HCT116 (cell line): ENCODE results near the gene SALL3. TPM values are rescaled to one million over a fixed set of nuclear protein-coding genes. Genes with fewer than 3 reads are reported as not detected.

ENCODE experiments used
- CBX3 ChIP-seq: IDR thresholded peaks from 2 replicates; pipeline ENCODE4 v1.6.1; 2012; ENCODE audit warnings: low read depth
- CEBPB ChIP-seq: IDR thresholded peaks from 2 replicates; pipeline ENCODE4 v1.6.1; 2012; ENCODE audit warnings: low read depth
- EGR1 ChIP-seq: IDR thresholded peaks from 2 replicates; pipeline ENCODE4 v1.6.1; 2012; ENCODE audit warnings: low read depth
- ELF1 ChIP-seq: IDR thresholded peaks from 2 replicates; pipeline ENCODE4 v1.6.1; 2012; ENCODE audit warnings: low read depth, borderline replicate concordance
- EZH2 ChIP-seq: fragments of 200-600 bp; sonication (generic); IDR thresholded peaks from 2 replicates; pipeline ENCODE4 v1.6.1; 2017; ENCODE audit warnings: antibody characterized with exemption, mixed run types
- FOSL1 ChIP-seq: IDR thresholded peaks from 2 replicates; pipeline ENCODE4 v1.6.1; 2012; ENCODE audit warnings: low read depth
- POLR2A ChIP-seq: IDR thresholded peaks from 2 replicates; pipeline ENCODE4 v1.7.0; 2011; ENCODE audit warnings: borderline replicate concordance; ENCODE audit not compliant: insufficient read depth, insufficient read length; ENCODE audit errors: extremely low read depth
- POLR2AphosphoS5 ChIP-seq: IDR thresholded peaks from 2 replicates; pipeline ENCODE4 v1.6.1; 2011; ENCODE audit warnings: mild to moderate bottlenecking, low read depth, low read length, moderate library complexity
- RAD21 ChIP-seq: IDR thresholded peaks from 2 replicates; pipeline ENCODE4 v1.6.1; 2012; ENCODE audit warnings: low read depth, mild to moderate bottlenecking
- REST ChIP-seq: IDR thresholded peaks from 2 replicates; pipeline ENCODE4 v1.6.1; 2012; ENCODE audit warnings: low read depth
- SIN3A ChIP-seq: IDR thresholded peaks from 2 replicates; pipeline ENCODE4 v1.6.1; 2012; ENCODE audit warnings: low read depth
- SP1 ChIP-seq: IDR thresholded peaks from 2 replicates; pipeline ENCODE4 v1.6.1; 2012; ENCODE audit warnings: low read depth
- SRF ChIP-seq: IDR thresholded peaks from 2 replicates; pipeline ENCODE4 v1.6.1; 2012; ENCODE audit warnings: low read depth
- TCF7L2 ChIP-seq: IDR thresholded peaks from 2 replicates; pipeline ENCODE4 v1.7.0; 2011; ENCODE audit warnings: borderline replicate concordance, inconsistent platforms; ENCODE audit not compliant: insufficient read depth, insufficient read length; ENCODE audit errors: extremely low read depth
- YY1 ChIP-seq: IDR thresholded peaks from 2 replicates; pipeline ENCODE4 v1.6.1; 2011; ENCODE audit warnings: low read length, low read depth, moderate library complexity, mild to moderate bottlenecking; ENCODE audit not compliant: insufficient replicate concordance; ENCODE audit errors: extremely low read depth
- ZFX ChIP-seq: fragments of 450-650 bp; IDR thresholded peaks from 2 replicates; pipeline ENCODE4 v1.6.1; 2017
- total RNA-seq: library from RNA; stranded (reverse); gene quantifications from one replicate; pipeline ENCODE4 v1.2.1, GENCODE V29; 2021; ENCODE audit not compliant: unreplicated experiment

SALL3 gene
- total RNA-seq, 1 experiment from 2014 or later, result not detected

GRCh38 chr18:78977637-78978348 lies 1.8 kb upstream of the SALL3 start (continued):
- TF ChIP-seq REST (no peak), TCF7L2 (no peak), POLR2A (no peak), SIN3A (no peak), ZFX (no peak), FOSL1 (no peak), POLR2AphosphoS5 (no peak), CEBPB (no peak), EZH2 (no peak), RAD21 (no peak), CBX3 (no peak), EGR1 (no peak), SP1 (no peak), YY1 (no peak), SRF (no peak), ELF1 (no peak)
